ENCODE measurements around the gene AVL9. TPM values are rescaled to one million over a fixed set of nuclear protein-coding genes. Genes with fewer than 3 reads are reported as not detected.

The AVL9 gene
- total RNA-seq, 3 donors from 2014 or later = 27.7 to 54.4 (median 42.3) TPM

DNA sequence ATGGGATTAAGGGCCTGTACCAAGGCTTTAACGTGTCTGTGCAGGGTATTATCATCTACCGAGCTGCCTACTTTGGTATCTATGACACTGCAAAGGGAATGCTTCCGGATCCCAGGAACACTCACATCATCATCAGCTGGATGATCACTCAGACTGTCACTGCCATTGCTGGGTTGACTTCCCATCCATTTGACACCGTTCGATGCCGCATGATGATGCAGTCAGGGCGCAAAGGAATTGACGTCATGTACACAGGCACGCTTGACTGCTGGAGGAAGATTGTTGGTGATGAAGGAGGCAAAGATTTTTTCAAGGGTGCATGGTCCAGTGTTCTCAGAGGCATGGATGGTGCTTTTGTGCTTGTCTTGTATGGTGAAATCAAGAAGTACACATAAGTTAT, 23.3 kb upstream of the AVL9 start:
- TF ChIP-seq CTCF (IDR thresholded peaks at IDR 0.05) = no peak
- TF ChIP-seq POLR2A (IDR thresholded peaks at IDR 0.05) = no peak
- no peak for TF ChIP-seq POLR2AphosphoS5 (IDR thresholded peaks at IDR 0.05)
- no peaks in the 10 kb centered on the region for H3K36me3 ChIP-seq
- no peaks in the 10 kb centered on the region for H3K4me1 ChIP-seq
- no peaks in the 10 kb centered on the region for H3K27me3 ChIP-seq
- H3K27ac ChIP-seq = no peak overlapping the region
- intact Hi-C loops (cut with DNase I; ENCODE audit: low total_unique reads) = no loop called here
- H3K9me3 ChIP-seq = no peaks in the 10 kb centered on the region
- H3K4me3 ChIP-seq = no peak overlapping the region
- DNase-seq (ENCODE audit: low spot score in 2 of 2) = no peak

GRCh38 chr7:32474008-32474407, 21.3 kb upstream of the AVL9 start:
- H3K4me1 ChIP-seq = no peaks in the 10 kb centered on the region
- no peaks in the 10 kb centered on the region for H3K36me3 ChIP-seq
- no peaks in the 10 kb centered on the region for H3K9me3 ChIP-seq
- H3K27me3 ChIP-seq = no peaks in the 10 kb centered on the region
- DNase-seq (ENCODE audit: low spot score in 2 of 2) = no peak
- no peak overlapping the region for H3K4me3 ChIP-seq
- intact Hi-C loops (cut with DNase I; ENCODE audit: low total_unique reads) = no loop called here
- no peak for TF ChIP-seq POLR2AphosphoS5 (IDR thresholded peaks at IDR 0.05)
- TF ChIP-seq CTCF (IDR thresholded peaks at IDR 0.05) = no peak
- TF ChIP-seq POLR2A (IDR thresholded peaks at IDR 0.05) = no peak
- peak overlapping the region; percentile 10 to 30 for H3K27ac ChIP-seq

GRCh38 chr7:32476816-32477648, 18.3 kb upstream of the AVL9 start:
- H3K27me3 ChIP-seq = no peaks in the 10 kb centered on the region
- no peak overlapping the region for H3K4me3 ChIP-seq
- no peaks in the 10 kb centered on the region for H3K9me3 ChIP-seq
- DNase-seq (ENCODE audit: low spot score in 2 of 2) = peak in 1 of 2 donors; percentile 55
- H3K36me3 ChIP-seq = no peaks in the 10 kb centered on the region
- H3K4me1 ChIP-seq = no peaks in the 10 kb centered on the region
- no peak for TF ChIP-seq POLR2A (IDR thresholded peaks at IDR 0.05)
- no peak for TF ChIP-seq CTCF (IDR thresholded peaks at IDR 0.05)
- no peak for TF ChIP-seq POLR2AphosphoS5 (IDR thresholded peaks at IDR 0.05)
- peak overlapping the region; percentile 31 to 77 for H3K27ac ChIP-seq
- intact Hi-C loops (cut with DNase I; ENCODE audit: low total_unique reads) = no loop called here

- no peaks in the 10 kb centered on the region for H3K4me1 ChIP-seq
- H3K36me3 ChIP-seq = no peaks in the 10 kb centered on the region
- no peaks in the 10 kb centered on the region for H3K9me3 ChIP-seq
- no peak overlapping the region for H3K4me3 ChIP-seq
- no peaks in the 10 kb centered on the region for H3K27me3 ChIP-seq
- DNase-seq (ENCODE audit: low spot score in 2 of 2) = no peak
- peak overlapping the region; percentile 31 to 77 for H3K27ac ChIP-seq
- intact Hi-C loops (cut with DNase I; ENCODE audit: low total_unique reads) = no loop called here
- TF ChIP-seq POLR2A (IDR thresholded peaks at IDR 0.05) (no peak), CTCF (IDR thresholded peaks at IDR 0.05) (no peak), POLR2AphosphoS5 (IDR thresholded peaks at IDR 0.05) (no peak)
Measured at GRCh38 chr7:32477649-32477980, 17.7 kb upstream of the AVL9 start.

- Histone ChIP-seq H3K27me3 (no peaks in the 10 kb centered on the region), H3K4me1 (no peaks in the 10 kb centered on the region), H3K27ac (no peak overlapping the region), H3K36me3 (no peaks in the 10 kb centered on the region), H3K4me3 (no peak overlapping the region), H3K9me3 (no peaks in the 10 kb centered on the region)
- intact Hi-C loops (cut with DNase I; ENCODE audit: low total_unique reads) = no loop called here
- no peak for TF ChIP-seq POLR2AphosphoS5 (IDR thresholded peaks at IDR 0.05)
- peak; percentile 34 to 52 (median 50) for TF ChIP-seq CTCF (IDR thresholded peaks at IDR 0.05)
- TF ChIP-seq POLR2A (IDR thresholded peaks at IDR 0.05) = no peak
- DNase-seq (ENCODE audit: low spot score in 2 of 2) = no peak
Measured at GRCh38 chr7:32479574-32480200, 15.6 kb upstream of the AVL9 start.

Measured in breast epithelium (tissue), 4 donors.